GM12864 (cell line): ENCODE results near the gene FZD4.
A peak's percentile ranks its signal among the peaks of the same experiment; 100 is the strongest.

Experiments
- DNase-seq: peaks from one replicate; pipeline ENCODE4 v3.0.0-alpha.2; 2011; ENCODE audit warnings: low read depth
- H3K4me3 ChIP-seq: 2 replicates; pipeline ENCODE4 v1.5.1; 2011; ENCODE audit warnings: mild to moderate bottlenecking, low read depth, low read length, control low read depth
- TF ChIP-seq, protein P1 (sequence below): IDR thresholded peaks from 2 replicates; pipeline ENCODE4 v1.5.1; 2011; ENCODE audit warnings: low read depth, mild to moderate bottlenecking, moderate library complexity, low read length, control low read depth, inconsistent platforms; ENCODE audit errors: missing control alignments

The FZD4 gene

DNA sequence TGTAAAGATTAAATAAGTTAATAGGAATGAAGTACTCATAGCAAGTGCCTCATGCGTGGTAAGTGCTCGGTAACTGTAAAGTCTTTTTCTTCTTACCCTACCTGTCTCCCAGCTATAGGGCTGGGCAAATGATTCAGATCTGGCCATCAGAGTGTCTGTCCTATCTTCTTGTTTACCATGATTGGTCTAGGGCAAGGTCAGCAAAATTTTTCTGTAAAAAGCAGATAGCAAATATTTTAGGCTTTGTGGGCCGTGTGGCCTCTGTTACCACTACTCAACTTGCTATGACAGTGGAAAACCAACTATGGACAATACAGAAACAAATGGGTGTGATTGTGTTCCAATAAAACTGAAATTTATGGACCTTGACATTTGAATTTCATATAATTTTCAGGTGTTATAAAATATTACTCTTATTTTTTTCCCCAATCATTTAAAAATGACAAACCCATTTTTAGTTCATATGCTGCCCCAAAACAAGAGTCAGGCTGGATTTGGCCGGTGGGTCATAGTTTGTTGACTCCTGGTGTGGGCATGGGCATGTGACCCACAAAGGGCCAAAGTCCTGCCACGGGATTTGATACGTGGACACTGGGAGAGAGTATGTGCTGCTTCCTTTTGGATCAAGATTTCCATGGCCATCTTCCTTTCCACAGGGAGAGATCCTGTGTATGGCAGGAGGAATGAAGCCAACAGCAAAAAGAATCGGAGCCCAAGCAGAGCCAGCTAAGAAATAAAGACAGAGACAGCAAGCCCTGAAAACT lies 26.8 kb upstream of the FZD4 start:
- DNase-seq, result no peak
- TF ChIP-seq, protein P1, sequence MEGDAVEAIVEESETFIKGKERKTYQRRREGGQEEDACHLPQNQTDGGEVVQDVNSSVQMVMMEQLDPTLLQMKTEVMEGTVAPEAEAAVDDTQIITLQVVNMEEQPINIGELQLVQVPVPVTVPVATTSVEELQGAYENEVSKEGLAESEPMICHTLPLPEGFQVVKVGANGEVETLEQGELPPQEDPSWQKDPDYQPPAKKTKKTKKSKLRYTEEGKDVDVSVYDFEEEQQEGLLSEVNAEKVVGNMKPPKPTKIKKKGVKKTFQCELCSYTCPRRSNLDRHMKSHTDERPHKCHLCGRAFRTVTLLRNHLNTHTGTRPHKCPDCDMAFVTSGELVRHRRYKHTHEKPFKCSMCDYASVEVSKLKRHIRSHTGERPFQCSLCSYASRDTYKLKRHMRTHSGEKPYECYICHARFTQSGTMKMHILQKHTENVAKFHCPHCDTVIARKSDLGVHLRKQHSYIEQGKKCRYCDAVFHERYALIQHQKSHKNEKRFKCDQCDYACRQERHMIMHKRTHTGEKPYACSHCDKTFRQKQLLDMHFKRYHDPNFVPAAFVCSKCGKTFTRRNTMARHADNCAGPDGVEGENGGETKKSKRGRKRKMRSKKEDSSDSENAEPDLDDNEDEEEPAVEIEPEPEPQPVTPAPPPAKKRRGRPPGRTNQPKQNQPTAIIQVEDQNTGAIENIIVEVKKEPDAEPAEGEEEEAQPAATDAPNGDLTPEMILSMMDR, result no peak
- no peak overlapping the region for H3K4me3 ChIP-seq

DNA sequence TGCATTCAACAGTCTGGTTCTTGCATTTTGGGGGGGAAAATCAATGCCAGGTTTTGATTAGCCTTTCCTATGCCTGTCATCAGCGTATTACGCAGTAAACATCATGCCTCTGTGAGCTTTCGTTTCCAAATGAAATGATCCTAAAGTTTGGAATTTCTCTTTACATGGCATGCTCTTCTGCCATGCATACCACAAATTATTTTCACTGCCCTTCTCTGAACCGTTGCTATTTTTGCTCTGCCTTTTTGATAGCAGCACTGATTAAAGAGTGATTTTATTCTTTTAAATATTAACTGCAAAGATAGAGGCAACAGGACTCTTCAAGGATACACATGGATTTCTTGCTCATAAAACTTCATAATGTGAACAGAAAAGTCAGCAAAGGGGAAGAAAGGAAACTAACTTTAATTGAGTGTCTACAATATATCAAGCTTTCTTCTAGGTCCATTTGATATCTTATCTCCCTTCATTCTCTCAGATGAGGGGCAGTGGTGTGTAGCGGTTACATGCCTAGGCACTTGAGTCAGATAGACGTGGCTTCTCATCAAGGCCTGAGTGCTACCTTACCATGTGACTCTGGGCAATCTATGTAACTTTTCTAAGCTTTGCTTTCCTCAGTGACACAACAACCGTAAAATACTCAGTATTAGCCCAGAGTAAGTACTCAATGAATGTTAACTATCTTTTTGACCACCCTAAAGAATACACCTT lies 25.0 kb upstream of the FZD4 start:
- no peak overlapping the region for H3K4me3 ChIP-seq
- DNase-seq, result no peak
- TF ChIP-seq, protein P1, result no peak

DNA sequence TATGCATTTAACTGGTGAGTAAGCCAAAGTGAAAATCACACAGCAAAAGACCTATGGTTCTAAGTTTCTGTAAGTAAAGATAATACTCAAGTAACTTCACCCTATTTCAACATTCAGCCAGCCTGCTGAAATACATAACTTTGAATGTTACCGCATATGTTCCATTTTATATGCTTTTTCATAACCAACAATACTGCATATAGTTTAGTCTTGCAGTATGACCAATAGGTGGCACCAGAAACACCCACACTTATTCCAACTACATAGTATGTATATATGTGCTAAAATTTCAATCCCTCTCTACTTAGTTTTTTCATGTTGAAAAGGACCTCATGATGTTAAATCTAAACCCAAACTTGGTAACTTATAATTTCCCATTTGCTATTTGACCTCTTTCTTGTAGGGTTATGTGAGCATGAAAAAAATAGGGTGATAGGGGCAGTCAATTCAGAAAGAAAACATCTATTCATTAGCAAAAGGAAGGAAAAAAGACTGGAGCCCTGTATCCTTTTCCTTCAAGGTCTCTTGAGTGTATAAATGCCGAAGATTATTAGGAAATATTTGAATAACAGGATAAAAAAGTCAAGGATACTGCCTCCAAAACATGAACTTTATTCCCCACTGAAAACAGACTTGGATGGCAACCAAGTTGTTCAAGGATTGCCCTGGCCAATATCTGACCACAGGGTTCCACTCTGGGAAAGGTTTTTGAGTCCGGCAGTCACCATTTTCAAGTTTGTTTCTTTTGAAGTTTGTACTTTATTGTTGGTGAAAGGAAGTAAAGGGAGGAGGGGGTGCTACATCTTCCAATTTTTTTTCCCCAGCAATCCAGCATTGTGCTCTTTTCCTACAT lies 23.8 kb upstream of the FZD4 start:
- DNase-seq, result no peak
- no peak overlapping the region for H3K4me3 ChIP-seq
- TF ChIP-seq, protein P1, result peak; percentile 48

DNA sequence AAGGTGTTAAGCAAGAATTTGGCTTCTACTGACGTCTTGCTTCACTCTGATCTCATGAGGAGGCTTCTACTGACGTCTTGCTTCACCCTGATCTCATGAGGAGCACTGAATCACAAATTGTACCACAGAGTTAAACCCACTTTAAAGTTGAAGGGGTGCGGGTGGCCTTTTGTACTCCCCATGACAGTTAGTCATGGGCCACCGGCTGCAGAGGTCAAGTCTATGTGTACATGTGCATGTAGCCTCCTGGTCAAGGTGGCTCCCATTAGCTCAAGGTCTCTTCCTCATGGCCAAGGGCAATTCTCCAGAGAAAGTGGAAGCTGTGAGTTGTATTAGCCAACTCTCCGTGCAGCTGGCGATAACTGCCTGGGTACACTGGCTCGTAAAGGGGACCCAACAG lies 23.1 kb upstream of the FZD4 start:
- DNase-seq, result no peak

DNA sequence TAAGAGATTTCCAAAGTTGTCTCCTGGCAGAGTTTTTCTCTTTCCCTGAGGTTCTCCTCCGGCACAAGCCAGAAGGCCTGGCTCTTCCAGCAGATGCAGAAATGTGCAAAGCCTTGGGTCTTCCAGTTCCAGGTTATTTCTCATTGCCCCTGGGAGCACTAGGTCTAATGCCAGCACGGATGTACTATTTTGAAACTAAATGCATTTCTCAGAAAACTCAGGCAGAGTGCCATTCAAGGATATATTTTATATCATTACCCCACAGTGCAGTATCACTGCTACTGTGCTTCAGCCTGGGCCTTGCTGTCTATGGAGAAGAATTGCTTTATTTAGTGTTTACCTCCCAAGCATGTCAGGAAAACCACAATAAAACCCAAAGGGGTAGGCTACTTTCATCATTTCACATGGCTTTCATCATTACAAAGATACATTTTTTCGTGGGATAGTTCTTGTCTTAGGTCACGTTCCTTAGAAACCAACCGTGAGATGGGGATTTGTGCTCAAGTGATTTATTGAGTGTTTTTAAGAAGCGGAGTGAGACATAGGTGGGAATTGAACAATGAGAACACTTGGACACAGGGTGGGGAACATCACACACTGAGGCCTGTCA lies 22.4 kb upstream of the FZD4 start:
- no peak overlapping the region for H3K4me3 ChIP-seq
- no peak for DNase-seq
- TF ChIP-seq, protein P1, result no peak

More for the DNA sequence above, 23.1 kb upstream of the FZD4 start:
- H3K4me3 ChIP-seq, result no peak overlapping the region
- TF ChIP-seq, protein P1, result no peak

DNA sequence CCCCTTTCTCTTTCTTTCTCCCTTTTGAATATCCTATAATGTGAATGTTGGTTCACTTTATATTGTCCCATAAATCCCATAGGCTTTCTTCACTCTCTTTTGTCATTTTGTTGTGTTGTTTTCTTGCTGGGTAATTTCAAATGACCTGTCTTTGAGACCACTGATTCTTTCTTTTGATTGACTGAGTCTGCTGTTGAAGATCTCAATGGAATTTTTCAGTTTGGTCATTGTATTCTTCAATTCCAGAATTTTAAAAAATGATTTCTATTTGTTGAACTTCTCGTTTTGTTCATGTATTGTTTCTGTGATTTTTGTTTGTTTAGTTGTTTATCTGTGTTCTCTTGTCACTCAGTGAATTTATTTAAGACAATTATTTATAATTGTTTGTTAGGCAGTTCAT lies 17.5 kb upstream of the FZD4 start:
- no peak overlapping the region for H3K4me3 ChIP-seq
- DNase-seq, result no peak
- TF ChIP-seq, protein P1, result no peak
